ENCODE measurements around the gene TM9SF4.
"Not testable (repeated sequence)": the region's sequence is repeated elsewhere in the genome, so short reads cannot be mapped to it uniquely, and the experiment has no call there.

The TM9SF4 gene

DNA sequence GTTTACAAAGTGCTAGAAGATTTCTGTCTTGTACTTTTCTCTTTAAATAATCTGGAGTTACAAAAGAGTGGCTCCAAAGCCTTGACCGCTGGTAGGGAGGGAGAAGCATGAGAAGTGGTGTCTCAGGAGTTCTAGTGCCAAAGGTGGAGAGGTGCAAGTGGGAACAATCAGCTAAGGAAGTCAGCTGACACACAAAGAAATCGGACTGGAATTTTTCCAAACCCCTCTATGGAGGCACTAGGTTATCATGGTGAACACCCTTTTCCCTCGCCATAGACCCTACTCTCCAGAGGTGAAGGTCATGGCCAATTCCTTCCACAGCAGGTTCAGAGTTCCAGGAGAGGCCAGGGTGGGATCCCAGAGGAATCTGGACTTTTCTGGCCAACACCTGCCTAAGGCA lies 83.2 kb downstream of the TM9SF4 start:
- DNase-seq, result no peak

DNA sequence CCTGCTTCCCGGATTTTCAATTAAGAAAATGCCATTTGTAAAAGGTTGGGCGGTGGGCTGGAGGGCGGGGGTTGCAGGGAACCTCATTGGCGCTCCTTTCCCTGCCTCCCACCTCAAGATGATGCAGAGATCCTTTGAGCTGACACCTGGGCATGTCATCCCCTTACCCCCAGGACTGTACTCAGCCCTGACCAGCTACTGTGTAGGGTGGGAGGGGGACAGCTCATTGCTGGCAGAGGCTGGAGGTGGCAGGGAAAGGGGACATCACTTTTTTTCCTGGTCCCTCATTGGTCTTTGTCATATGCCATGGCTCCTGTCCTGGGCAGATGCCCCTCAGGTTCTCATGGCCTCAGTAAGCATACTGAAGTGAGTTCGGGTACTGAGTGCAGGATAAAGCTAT lies 83.8 kb downstream of the TM9SF4 start:
- DNase-seq, result not testable (repeated sequence)

DNA sequence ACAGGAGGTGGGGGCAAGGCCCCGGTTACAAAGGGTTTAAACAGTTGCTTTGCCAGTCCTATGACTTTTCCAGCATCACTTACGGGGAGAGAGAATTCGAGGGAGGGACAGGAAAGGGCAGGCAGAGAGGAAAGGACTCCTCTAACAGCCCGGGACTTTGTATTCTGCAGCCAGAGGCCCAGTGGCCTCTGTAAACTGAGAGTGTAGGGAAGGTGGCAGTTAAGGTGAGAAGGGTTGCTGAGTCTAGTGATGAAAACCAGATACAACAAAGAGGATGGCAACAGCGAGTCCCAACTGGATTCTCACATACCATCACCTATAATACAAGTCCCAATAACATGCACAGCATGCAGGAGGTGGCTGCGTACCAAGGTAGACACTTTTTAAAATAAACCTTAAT lies 84.5 kb downstream of the TM9SF4 start:
- no peak for DNase-seq

DNA sequence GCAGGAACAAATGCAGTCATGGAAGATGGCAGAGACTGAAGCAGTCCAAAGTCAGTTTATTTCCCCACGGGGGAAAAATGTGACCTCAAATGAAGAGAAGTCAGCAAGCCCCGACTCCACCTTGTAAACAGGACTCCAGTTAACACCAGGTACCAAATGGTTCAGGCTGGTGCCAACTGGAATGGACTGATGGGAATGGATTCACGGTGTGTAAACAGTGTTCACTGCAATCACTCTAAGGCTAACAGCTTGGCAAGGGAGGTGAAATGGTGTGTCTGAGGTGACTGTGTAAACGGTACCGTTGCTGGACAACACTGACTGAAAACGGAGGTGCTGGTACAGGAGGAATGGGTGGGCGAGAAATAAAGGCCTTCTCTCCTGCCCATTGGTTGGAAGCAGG lies 86.1 kb downstream of the TM9SF4 start:
- DNase-seq, result no peak

DNA sequence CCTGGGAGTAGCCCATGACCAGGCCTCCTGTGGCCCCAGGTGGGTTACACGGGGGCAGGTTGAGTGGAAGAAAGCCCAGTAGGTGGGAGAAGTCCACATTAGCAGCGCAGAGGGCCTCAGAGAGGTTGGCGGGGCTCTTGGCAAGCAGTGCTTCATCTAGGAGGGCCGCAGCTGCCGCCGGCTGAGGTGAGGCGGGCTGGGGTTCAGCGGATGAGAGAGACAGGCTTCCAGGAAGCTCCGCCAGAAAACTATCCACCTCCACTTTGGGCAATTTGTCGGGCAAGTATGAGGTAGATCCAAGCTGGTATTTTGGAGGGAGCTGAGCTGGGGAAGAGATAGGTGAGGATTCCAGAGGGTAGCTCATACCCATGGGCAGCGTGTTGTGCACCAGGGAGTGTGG lies 87.1 kb downstream of the TM9SF4 start:
- not testable (repeated sequence) for DNase-seq

DNA sequence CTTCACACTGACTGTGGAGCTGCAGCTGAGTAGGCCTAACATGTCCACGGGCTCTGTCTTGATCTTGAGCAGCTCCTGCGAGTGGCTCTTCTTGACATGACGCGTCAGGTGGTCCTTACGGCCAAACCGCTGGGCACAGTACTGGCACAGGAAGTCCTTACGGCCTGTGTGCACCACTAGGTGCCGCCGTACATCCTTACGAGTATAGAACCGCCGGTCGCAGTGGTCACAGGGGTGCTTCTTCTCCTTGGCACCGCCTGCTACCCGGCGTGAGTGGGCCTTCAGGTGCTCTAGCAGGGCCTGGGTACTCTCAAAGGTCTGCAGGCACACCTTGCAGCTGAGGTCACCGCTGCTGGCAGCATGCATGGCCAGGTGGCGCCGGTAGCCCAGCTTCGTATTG lies 87.6 kb downstream of the TM9SF4 start:
- DNase-seq, result not testable (repeated sequence)

DNA sequence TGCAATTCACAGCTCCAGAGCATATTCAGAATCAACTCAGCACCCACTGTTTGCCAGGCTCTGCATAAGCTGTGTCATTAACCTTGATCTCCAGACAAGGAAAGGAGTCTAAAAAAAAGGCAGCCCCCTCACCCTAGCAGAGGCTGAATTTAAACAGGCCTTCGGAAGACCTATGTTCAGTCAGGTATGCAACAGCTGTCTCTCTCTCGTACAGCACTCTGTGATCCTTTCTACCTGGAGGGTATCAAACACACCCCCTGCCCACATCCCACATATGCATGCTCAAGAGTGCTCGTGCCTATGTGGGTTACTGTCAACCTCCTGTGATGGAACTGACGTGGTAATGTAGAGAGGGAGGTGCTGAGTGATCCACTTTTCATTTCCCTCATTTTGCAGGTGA lies 89.5 kb downstream of the TM9SF4 start:
- no peak for DNase-seq

DNA sequence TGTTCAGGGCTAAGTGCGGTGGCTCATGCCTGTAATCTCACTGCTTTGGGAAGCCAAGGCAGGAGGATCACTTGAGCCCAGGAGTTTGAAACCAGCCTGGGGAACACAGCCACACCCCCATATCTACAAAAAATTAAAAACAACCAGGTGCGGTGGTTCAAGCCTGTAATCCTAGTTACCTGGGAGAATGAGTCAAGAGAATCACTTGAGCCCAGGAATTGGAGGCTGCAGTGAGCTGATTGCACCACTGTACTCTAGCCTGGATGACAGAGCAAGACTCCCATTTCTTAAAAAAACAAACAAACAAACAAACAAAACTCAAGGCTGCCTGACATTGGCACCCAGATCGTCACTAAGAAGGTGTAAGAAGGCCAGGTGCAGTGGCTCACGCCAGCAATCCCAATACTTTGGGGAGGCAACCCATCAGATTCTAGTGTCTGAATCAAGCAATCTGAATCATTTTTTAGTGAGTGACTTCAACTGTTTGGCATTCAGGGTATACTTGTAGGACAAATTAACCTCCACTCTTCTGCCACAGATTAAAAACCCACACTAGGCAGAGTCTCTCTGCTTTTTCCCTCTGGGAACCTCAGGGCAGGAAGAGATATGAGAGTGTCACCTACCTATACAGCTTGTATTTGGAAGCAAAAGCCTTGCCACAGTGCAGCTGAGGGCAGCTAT lies 91.9 kb downstream of the TM9SF4 start:
- DNase-seq, result no peak

DNA sequence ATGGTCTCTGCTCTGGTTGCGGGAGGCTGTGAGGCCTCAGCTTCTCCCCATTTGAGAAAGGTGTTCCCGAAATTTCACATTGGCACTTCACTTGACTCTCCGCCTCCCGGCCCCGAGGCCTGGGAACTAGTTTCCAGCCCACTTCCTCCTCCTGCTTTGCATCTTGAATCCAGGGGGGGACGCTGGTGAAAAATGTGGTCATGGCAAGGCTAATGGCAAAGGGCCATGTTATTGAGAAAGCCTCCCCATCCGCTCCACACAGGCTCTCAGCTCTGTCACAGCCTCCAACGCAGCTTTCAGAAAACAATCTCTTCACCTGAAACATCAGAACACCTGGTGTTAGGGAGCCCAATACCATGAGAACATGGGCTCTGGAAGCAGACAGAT lies 92.5 kb downstream of the TM9SF4 start:
- no peak for DNase-seq

DNA sequence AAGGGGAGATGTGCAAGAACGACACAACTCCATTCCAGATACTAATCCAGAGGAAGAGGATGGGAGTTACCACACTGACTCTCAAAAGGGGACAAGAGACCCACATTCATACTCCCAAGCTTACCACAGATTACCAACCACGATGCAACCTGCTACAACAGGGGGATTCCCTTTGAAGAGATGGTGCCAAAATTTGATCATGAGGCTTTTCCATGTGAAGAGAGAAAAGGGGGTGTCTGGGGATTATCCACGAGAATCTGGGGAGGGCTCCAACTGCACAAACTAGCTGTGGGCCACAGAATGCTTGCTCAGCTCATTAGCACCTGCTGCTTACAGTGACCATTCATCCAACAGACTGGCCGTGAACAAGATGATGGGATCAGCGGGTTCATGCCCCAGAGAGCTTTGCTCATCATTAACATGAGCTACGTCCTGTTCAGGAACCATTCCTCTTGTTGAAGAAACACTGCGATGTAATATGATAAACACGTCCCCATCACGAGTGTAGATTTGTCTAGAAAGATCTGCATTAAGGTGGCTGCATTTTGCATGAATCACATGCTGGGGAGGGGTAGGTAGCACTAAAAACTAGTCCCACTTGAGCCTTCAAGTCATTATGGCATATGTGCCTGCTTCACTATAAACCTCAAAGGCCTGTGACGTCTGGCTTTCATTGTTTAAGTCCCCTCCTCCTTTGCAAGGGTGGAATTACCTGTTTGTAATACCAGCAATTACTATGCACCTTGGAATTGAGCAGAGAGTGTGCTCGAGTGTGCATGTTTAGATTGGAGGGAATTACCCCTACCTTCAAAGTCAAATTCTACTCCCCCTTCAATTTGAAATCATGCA lies 94.1 kb downstream of the TM9SF4 start:
- DNase-seq, result no peak

DNA sequence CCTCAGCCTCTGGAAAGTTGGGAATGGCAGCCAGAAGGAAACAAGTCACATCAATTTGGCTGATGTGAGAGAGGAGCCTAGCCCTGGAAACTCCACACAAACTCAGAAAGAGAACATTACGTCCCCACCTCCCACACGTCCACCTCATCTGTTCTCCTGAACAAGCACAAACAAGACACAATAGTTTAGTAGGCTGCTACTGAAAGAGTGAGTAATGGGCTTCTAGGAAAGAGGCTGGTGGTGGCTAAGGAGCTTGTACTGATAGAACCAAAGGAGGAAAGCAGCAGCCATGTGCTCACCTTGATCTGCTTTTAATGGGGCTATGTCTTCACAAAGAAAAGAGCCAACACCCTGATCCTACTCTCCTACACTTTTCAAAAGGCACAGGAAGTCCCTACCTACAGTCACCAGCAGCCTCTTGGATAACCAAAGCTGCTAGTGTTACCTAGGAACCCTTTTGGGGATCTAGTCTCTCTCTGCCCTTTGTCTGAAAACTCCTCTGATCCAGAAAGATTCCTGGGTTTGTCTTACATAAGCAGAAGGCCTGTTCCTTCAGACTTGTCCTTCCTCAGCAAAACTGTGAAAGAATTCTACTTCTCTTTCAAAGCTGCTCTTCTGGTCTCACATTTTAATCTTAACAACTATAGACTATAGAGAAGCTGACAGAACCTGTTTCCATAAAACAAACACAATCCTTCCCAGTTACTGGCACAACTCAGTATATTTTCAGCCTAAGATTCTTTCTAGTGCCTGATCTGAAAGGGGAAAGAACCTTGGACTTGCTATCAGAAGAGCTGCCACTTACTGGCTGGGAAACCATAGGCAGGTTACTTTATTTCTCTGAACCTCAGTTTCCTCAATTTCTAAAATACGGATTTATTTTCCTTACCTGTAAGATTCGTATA lies 94.9 kb downstream of the TM9SF4 start:
- no peak for DNase-seq

DNA sequence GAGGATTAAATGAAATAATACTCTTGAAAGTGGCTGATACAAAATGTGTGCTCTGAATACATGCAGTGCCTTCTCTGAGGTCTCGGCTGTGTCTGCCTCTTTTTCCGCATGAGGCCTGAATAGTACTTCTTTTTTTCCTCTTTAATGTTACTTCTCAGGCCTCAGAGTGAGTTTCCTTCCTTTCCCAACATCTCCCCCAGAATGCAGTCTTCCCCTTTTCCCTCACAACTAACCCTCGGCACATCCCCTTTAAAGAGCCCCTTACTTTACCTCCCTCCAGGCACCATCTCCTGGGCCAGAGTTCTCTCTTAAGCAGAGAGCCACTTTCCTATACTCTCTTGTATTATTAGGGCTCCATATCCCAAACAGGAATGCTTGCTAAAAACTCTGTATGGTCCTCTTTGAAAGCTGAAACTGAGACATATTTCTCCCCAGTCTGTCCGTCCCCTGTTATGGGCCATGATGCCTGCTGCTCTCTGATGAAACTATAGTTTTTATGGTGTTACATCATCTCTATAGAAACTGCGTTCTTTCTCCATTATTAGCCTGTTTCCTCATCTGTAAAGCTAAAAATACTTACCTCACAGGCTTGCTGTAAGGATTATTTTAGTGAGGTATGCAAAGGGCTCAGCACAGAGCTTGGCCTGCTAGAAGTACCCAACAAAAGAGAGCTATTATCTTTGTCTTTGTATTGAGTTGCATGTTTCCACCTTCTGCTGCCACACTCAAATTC lies 95.8 kb downstream of the TM9SF4 start:
- DNase-seq, result no peak

DNA sequence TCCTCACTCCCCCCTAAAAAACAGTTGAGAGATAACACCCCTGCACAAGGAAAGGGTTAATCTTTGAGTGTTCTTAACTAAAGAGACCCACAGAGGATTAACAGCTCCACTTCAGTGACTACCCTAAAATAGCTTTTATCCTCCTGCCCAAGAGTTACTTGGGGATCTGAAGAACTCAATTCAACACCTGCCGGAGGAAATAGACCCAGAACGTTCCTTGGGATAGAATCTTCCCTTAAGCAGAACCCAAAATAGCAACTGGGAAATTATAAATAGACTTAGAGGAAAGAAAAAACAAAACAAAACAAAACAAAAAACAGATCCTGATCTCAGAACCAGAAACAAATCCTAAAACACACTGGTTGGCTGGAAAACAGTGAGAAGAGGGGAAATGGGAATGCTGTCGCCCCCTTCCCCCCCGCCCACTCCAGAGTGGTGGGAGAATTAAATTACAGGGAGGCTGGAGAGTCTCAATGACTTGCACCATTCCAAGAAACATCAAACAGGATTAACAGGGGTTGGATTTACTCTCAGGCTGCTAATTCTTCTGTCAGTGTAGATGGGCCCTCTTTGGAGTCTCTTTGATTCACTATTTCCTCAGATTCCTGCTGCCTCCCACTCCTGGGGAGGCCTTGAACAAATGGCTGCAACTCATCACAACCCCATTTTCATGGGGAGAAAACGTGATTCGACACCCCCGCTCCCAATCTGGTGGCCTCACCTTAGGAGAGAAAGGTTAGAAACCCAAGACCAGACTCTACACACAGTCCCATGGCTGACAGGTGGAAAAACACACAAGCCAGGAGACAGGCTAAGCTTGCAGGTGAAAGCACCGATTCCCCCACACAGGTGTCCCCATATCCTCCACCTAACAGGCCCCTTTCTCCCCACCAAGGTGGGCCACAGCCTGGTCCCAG lies 96.6 kb downstream of the TM9SF4 start:
- no peak for DNase-seq

DNA sequence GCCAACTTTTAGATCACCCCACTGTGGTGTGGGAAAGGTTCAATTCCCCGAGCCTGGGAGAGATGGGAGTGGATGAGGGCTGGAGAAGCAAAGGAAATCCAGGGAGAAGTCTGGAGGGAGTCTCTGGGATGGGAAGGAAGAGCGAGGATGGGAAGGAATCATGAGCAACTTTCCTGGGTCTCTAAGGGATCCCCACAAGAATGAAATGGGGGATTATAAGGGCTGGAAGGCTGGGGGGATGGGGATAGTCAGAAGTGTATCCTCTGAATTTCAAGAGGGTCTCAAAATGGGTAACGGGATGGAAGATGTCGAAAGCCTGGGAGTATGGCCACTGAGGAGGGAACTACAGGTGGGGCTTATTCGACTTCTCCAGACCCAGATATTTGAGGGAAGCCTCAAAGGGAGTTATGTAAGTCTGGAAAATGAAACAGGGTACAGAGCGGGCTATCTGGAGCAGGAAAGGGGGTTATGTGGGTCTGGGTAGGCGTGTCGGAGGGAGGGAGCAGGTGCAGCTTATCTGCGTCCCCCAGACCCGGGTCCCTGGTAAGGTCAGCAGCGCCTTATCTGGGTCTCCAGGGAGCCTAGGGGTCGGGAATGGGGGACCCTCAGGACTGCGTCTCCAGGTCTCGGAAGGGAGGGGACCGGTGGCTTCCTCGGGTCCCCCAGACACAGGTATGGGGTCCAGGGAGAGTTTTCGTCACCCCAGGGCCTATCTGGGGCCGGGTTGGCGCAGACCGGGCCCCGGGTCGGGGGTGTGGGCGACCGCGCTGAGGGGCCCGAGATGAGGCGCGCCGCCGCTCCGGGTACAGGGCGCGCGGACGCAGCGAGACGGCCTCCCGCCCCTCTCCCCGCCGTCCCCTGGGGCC lies 97.5 kb downstream of the TM9SF4 start:
- DNase-seq, result no peak

DNA sequence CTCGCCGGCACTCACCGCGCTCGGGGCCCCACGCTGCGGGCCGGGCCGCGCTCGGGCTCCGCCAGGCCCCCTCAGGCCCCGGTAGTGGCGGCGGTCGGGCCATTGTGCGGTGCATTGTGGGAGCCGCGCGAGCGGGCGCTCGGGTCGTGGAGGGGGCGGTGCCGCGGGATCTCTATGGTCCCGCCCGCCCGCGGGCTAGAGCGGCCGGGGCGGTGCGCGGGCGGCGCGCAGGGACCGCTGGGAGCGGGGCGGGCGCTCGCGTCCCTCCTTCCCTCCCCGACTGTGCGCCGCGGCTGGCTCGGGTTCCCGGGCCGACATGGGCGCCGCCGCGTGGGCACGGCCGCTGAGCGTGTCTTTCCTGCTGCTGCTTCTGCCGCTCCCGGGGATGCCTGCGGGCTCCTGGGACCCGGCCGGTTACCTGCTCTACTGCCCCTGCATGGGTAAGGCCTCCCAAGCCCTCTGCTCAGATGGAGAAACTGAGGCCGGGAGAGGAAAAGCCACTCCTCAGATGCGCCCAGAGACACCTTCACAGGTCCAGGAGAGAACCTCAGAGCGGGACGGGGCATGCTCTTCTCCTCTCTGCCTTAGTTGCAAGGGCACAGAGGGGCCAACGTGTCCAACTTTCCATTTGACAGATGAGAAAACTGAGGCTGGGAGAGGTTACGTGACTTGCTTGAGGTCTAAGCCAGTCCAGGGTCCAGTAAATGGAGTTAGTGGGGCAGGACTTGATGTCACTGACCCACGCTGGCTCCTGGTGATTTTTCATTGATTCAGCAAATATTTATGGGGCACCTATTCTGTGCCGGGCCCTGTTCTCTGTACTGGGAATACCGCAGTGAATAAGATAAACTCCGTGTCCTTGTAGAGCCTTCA lies 98.3 kb downstream of the TM9SF4 start, which contains the start of the genes PLAGL2 and POFUT1:
PLAGL2 (minus strand) TSS at position 118 of the 873 bp plus-strand sequence. CDS start 5,565 bp downstream, outside the sequence.
POFUT1 (plus strand) TSS at position 255 of the 873 bp plus-strand sequence; CDS start at position 317, 62 bp downstream.
- DNase-seq, result peak; percentile 43

DNA sequence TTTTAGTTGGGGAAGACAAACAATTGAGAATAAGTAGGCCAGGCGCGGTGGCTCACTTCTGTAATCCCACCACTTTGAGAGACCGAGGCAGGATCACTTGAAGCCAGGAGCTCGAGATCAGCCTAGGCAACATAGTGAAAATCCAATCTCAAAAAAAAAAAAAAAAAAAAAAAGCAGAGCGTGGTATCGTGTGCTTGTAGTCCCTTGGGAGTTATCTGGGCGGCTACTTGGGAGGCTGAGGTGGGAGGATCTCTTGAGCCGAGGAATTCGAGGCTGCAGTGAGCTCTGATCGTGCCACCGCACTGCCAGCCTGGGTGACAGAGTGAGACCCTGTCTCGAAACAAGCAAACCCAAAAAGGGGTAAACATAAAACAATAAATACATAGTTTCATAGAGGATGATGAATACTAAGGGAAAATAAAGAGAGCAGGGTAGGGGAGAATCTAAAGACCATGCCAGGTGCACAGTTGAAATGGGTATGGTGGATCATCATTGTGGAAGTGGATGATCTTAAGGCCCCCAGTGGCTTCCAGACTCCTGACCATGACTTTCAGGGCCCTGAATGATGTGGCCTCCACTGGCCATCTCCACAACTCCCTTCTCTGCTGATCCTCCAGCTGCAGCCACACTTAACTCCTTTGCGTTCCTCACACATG lies 99.1 kb downstream of the TM9SF4 start:
- DNase-seq, result no peak

DNA sequence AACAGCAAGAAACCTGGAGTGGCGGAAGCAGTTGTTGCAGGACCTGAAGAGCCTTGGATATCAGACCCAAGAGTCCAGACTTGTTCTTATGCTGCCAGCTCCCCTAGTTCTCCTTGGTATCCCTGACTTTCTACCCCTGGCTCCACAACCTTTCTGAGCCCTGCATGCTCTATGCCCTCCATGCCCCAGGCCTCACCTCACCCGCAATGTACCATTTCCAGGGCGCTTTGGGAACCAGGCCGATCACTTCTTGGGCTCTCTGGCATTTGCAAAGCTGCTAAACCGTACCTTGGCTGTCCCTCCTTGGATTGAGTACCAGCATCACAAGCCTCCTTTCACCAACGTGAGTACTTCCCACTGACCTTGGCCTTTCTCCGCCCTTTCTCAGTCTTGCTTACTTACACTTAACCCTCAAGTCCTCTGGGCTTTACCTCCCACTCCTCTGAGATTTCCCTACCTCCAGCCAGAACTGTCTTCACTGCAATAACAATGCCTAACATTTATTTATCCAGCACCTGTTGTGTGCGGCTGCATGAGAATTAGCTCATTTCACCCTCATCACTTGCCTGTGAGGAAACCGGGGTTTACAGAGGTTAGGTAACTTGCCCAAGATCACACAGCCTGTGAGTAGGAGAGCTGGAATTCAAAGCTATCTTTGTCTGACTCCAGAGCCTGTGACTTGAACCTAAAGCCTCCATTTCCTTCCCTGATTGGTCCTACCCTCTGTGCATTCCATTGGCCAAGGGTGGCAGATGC lies 100.5 kb downstream of the TM9SF4 start:
- DNase-seq, result no peak

DNA sequence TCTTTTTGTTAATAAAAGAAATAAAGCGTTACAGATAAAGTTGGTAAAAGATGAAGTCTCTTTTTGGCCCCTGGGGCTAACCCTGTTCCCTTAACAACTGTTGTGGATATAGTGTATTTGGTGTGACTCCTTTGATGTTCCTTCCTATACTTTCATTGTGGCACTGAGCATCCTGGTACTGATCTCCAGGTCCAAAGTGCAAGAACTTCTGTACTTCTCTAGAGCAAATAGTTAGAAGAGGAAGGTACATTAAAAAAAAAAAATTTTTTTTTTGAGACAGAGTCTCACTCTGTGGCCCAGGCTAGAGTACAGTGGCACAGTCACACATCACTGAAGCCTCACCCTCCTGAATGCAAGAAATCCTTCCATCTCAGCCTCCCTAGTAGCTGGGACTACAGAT lies 104.4 kb downstream of the TM9SF4 start:
- no peak for DNase-seq

Data from NCI-H2081 treated with DMSO at 0.1 percent for 48 hours (cell line).